ENCODE results near the gene RASA2. TPM values are rescaled to one million over a fixed set of nuclear protein-coding genes. Genes with fewer than 3 reads are reported as not detected.

RASA2 gene
- total and polyA plus RNA-seq, 2 of the 8 experiments (the other 6 are each of a cell fraction or from before 2014, with no cell fraction given), result 3.5 to 15.9 TPM

- Histone ChIP-seq H2AK5ac (ENCODE audit: low read depth, low read length) (no peak overlapping the region), H4K91ac (replicated peaks; ENCODE audit: insufficient read length, low read length) (no peak overlapping the region), H4K20me1 (replicated peaks in 1 of 2; ENCODE audit: control insufficient read depth in 1 of 2, insufficient read depth in 2 of 2, low read length in 2 of 2) (no peaks in the 10 kb centered on the region), H2BK120ac (replicated peaks; ENCODE audit: low read depth, low read length) (no peak overlapping the region), H3K23me2 (ENCODE audit: low read depth, low read length) (peaks cover 9% of the 10 kb centered on the region; the same call in 1 of the 2 replicates), H4K5ac (ENCODE audit: insufficient read length, low read depth, low read length) (no peak overlapping the region), H3K23ac (ENCODE audit: insufficient read length) (no peak overlapping the region), H4K8ac (ENCODE audit: extremely low read depth, insufficient read depth, low read length) (no peak overlapping the region), H2AFZ (ENCODE audit: low read length) (no peak overlapping the region), H3K9me3 (ENCODE audit: insufficient read depth in 2 of 2, low read depth in 1 of 2, low read length in 1 of 2) (no peaks in the 10 kb centered on the region), H3K4ac (replicated peaks; ENCODE audit: insufficient read length, low read depth, low read length) (no peak overlapping the region), H2BK15ac (ENCODE audit: low read length) (no peak overlapping the region), H3K27ac (ENCODE audit: low read depth, low read length) (no peak overlapping the region), H3K56ac (replicated peaks; ENCODE audit: insufficient read length, low read depth, low read length) (no peak overlapping the region), H3K79me2 (ENCODE audit: control insufficient read depth in 1 of 2, insufficient read depth in 2 of 2, low read length in 2 of 2) (no peaks in the 10 kb centered on the region), H2BK12ac (ENCODE audit: low read depth, low read length) (no peak overlapping the region), H3K4me2 (ENCODE audit: insufficient read depth in 1 of 2, low read depth in 2 of 2, low read length in 2 of 2) (no peak overlapping the region; a peak in 1 of 4 replicates), H2BK20ac (ENCODE audit: low read length) (no peak overlapping the region), H3K18ac (ENCODE audit: extremely low read depth, low read length) (no peak overlapping the region), H2BK5ac (ENCODE audit: low read depth, low read length) (no peak overlapping the region), H3K27me3 (replicated peaks in 1 of 4; ENCODE audit: control insufficient read depth in 3 of 4, extremely low read depth in 1 of 4, insufficient read depth in 3 of 4, low read length in 3 of 4) (peaks cover 1 to 34% (median 25%) of the 10 kb centered on the region in 4 experiments), H3K36me3 (ENCODE audit: control insufficient read depth in 2 of 4, insufficient read depth in 4 of 4, low read length in 3 of 4) (no peaks in the 10 kb centered on the region), H3K4me3 (ENCODE audit: extremely low read depth in 1 of 4, insufficient read depth in 2 of 4, low read depth in 3 of 4, low read length in 4 of 4) (no peak overlapping the region), H3K79me1 (ENCODE audit: low read depth, low read length) (no peaks in the 10 kb centered on the region), H3K14ac (ENCODE audit: insufficient read length) (no peak overlapping the region), H3K4me1 (replicated peaks in 1 of 4; ENCODE audit: control insufficient read depth in 3 of 4, insufficient read depth in 4 of 4, low read length in 3 of 4) (peaks cover 0 to 10% (median 3%) of the 10 kb centered on the region in 4 experiments; a peak in 4 of 7 replicates), H3K9ac (replicated peaks in 1 of 4; ENCODE audit: extremely low read depth in 1 of 4, low read depth in 3 of 4, low read length in 3 of 4) (no peak overlapping the region)
- DNase-seq (ENCODE audit: low read depth in 1 of 2, low spot score in 2 of 2) (no peak), FAIRE-seq (no peak)
- CTCF ChIA-PET (ENCODE audit: partially characterized antibody), result interaction anchor here (0.6 to 2.0 kb wide), 2 partner anchors 301 to 339 kb away, joined by 3 to 4 read pairs; no protein-coding TSS in a partner anchor
- 88% methylated on average over 11 of the region's 11 CpGs; no CpG with 5 or more reads in 1 of the 2 experiments for WGBS, 2 experiments (ENCODE audit: extremely low coverage in 1 of 2, insufficient coverage in 1 of 2, insufficient read length in 1 of 2, insufficient replicate concordance in 2 of 2, low coverage in 1 of 2, low lambda C conversion rate in 2 of 2, missing lambda C conversion rate in 1 of 2)
- POLR2A ChIA-PET (ENCODE audit: partially characterized antibody), result interaction anchor here (0.7 to 1.3 kb wide), 3 partner anchors 12 to 449 kb away, joined by 3 read pairs; partner anchors contain the start of gene ATP1B3
- no peak for TF ChIP-seq JUND (IDR thresholded peaks at IDR 0.05; ENCODE audit: low read length)
- no peak for TF ChIP-seq RBBP5 (IDR thresholded peaks at IDR 0.05; ENCODE audit: borderline replicate concordance, low read depth, low read length)
- TF ChIP-seq MAFK (IDR thresholded peaks at IDR 0.05; ENCODE audit: low read depth, low read length), result no peak
- no peak for TF ChIP-seq PHF8 (conservative IDR thresholded peaks at IDR 0.05; ENCODE audit: low read depth, low read length)
Observed at GRCh38 chr3:141661229-141662196, 174.7 kb downstream of the RASA2 start.

Measured in H1 (cell line).